IMR-90 (cell line): ENCODE results near the gene INCA1. TPM values are rescaled to one million over a fixed set of nuclear protein-coding genes. Genes with fewer than 3 reads are reported as not detected.
A peak's percentile ranks its signal among the peaks of the same experiment; 100 is the strongest.

Experiments
- ATAC-seq: fragments of 200-7000 bp; cut with Tn5 transposase; 2 replicates; pipeline ENCODE4 v1.9.1; 2020; ENCODE audit warnings: low read depth, mild to moderate bottlenecking, moderate library complexity
- BruUV-seq: library from RNA; stranded (reverse); fragments of 400-500 nt; replicated peaks from 2 replicates; lab custom pipeline; 2021; lab: Mats Ljungman, UMichigan
- CTCF ChIA-PET: fragments of 300-600 bp; formaldehyde crosslinking; extraction: SDS; loops from one replicate; lab custom pipeline; 2021; ENCODE audit warnings: antibody characterized with exemption; lab: Yijun Ruan, JAX
- POLR2A ChIA-PET: fragments of 300-600 bp; sonication (Branson Sonifier 250); formaldehyde crosslinking; loops from one replicate; lab custom pipeline; 2022; ENCODE audit warnings: antibody characterized with exemption; ENCODE audit not compliant: unreplicated experiment; lab: Charles Lee
- DNase-seq: peaks from one replicate; pipeline ENCODE4 v3.0.0; 2013
- H2AFZ ChIP-seq: replicated peaks from 2 replicates; pipeline ENCODE3; 2013; ENCODE audit warnings: low read length, mild to moderate bottlenecking; ENCODE audit not compliant: poor library complexity
- H2AK5ac ChIP-seq: 2 replicates; pipeline ENCODE4 v1.6.1; 2013; ENCODE audit warnings: low read depth, low read length, inconsistent platforms
- H2AK9ac ChIP-seq: replicated peaks from 2 replicates; pipeline ENCODE3; 2013; ENCODE audit warnings: mild to moderate bottlenecking, low read depth, low read length, moderate library complexity; ENCODE audit not compliant: poor library complexity
- H2BK120ac ChIP-seq: 2 replicates; pipeline ENCODE4 v1.6.1; 2013; ENCODE audit warnings: low read depth, low read length, inconsistent platforms
- H2BK15ac ChIP-seq: 3 replicates; pipeline ENCODE4 v1.6.1; 2013; ENCODE audit warnings: low read depth, low read length, inconsistent platforms
- H2BK20ac ChIP-seq: 2 replicates; pipeline ENCODE4 v1.6.1; 2013; ENCODE audit warnings: low read depth, mild to moderate bottlenecking, inconsistent platforms, low read length, moderate library complexity
- H2BK5ac ChIP-seq: 2 replicates; pipeline ENCODE4 v1.6.1; 2013; ENCODE audit warnings: mild to moderate bottlenecking, low read depth, low read length, inconsistent platforms; ENCODE audit not compliant: poor library complexity, severe bottlenecking
- H3K14ac ChIP-seq: replicated peaks from 2 replicates; pipeline ENCODE4 v1.6.1; 2013; ENCODE audit warnings: low read depth, low read length, inconsistent platforms
- H3K18ac ChIP-seq: 2 replicates; pipeline ENCODE4 v1.6.1; 2013; ENCODE audit warnings: low read depth, low read length, control low read depth
- H3K23ac ChIP-seq: 2 replicates; pipeline ENCODE4 v1.6.1; 2013; ENCODE audit warnings: low read depth, low read length, inconsistent platforms
- H3K27ac ChIP-seq: 2 replicates; pipeline ENCODE4 v1.5.1; 2013; ENCODE audit warnings: mild to moderate bottlenecking, control low read depth, low read length; ENCODE audit not compliant: insufficient read depth
- H3K27me3 ChIP-seq: 2 replicates; pipeline ENCODE4 v1.6.1; 2013; ENCODE audit warnings: low read length; ENCODE audit not compliant: control insufficient read depth, insufficient read depth
- H3K36me3 ChIP-seq: 2 replicates; pipeline ENCODE4 v1.6.1; 2013; ENCODE audit warnings: low read length, mixed read lengths; ENCODE audit not compliant: control insufficient read depth, insufficient read depth
- H3K4ac ChIP-seq: 2 replicates; pipeline ENCODE4 v1.6.1; 2013; ENCODE audit warnings: low read depth, low read length, inconsistent platforms
- H3K4me1 ChIP-seq: 2 replicates; pipeline ENCODE4 v1.6.1; 2013; ENCODE audit warnings: low read length, mixed read lengths; ENCODE audit not compliant: control insufficient read depth, insufficient read depth
- H3K4me2 ChIP-seq: 2 replicates; pipeline ENCODE4 v1.6.1; 2013; ENCODE audit warnings: low read depth, mild to moderate bottlenecking, control low read depth, low read length, moderate library complexity
- H3K4me3 ChIP-seq: 2 replicates; pipeline ENCODE4 v1.5.1; 2013; ENCODE audit warnings: low read depth, mild to moderate bottlenecking, control low read depth, low read length, moderate library complexity; ENCODE audit not compliant: insufficient read depth
- H3K56ac ChIP-seq: 2 replicates; pipeline ENCODE4 v1.6.1; 2013; ENCODE audit warnings: low read length, inconsistent platforms; ENCODE audit not compliant: insufficient read depth; ENCODE audit errors: extremely low read depth
- H3K79me1 ChIP-seq, 2 experiments: 2 replicates each; pipeline ENCODE4 v1.6.1; 2013; ENCODE audit warnings: low read length in 2 of 2, inconsistent platforms in 1 of 2, low read depth in 1 of 2
- H3K9ac ChIP-seq: 2 replicates; pipeline ENCODE4 v1.6.1; 2013; ENCODE audit warnings: low read depth, low read length, control low read depth
- H3K9me1 ChIP-seq: 2 replicates; pipeline ENCODE4 v1.6.1; 2013; ENCODE audit warnings: low read length, inconsistent platforms; ENCODE audit not compliant: insufficient read depth
- H3K9me3 ChIP-seq: 2 replicates; pipeline ENCODE4 v1.6.1; 2013; ENCODE audit warnings: low read length; ENCODE audit not compliant: control insufficient read depth, insufficient read depth
- H4K20me1 ChIP-seq: 2 replicates; pipeline ENCODE4 v1.6.1; 2013; ENCODE audit warnings: low read length, inconsistent platforms; ENCODE audit not compliant: insufficient read depth
- H4K5ac ChIP-seq: 2 replicates; pipeline ENCODE4 v1.6.1; 2013; ENCODE audit warnings: mild to moderate bottlenecking, low read depth, low read length, control low read depth
- H4K8ac ChIP-seq, 2 experiments: 2 replicates each; pipeline ENCODE4 v1.6.1; 2013; ENCODE audit warnings: low read depth in 2 of 2, low read length in 2 of 2, control low read depth in 1 of 2, inconsistent platforms in 1 of 2
- H4K91ac ChIP-seq: 2 replicates; pipeline ENCODE4 v1.6.1; 2013; ENCODE audit warnings: low read depth, low read length, inconsistent platforms; ENCODE audit not compliant: insufficient read depth
- BHLHE40 ChIP-seq: fragments of 150-350 bp; IDR thresholded peaks from 2 replicates; pipeline ENCODE4 v1.6.1; 2016; ENCODE audit warnings: mild to moderate bottlenecking, low read depth, low read length
- CTCF ChIP-seq: conservative IDR thresholded peaks from 2 replicates; pipeline ENCODE4 v1.5.1; 2012; ENCODE audit warnings: mild to moderate bottlenecking, low read depth, low read length, improper control_type of control experiment
- ELK1 ChIP-seq: fragments of 150-350 bp; IDR thresholded peaks from 2 replicates; pipeline ENCODE4 v1.6.1; 2016; ENCODE audit warnings: low read depth, mild to moderate bottlenecking, low read length, moderate library complexity, borderline replicate concordance
- RCOR1 ChIP-seq: IDR thresholded peaks from 2 replicates; pipeline ENCODE4 v1.6.1; 2012; ENCODE audit warnings: mild to moderate bottlenecking, low read length, improper control_type of control experiment; ENCODE audit not compliant: insufficient replicate concordance
- USF2 ChIP-seq: fragments of 150-350 bp; IDR thresholded peaks from 2 replicates; pipeline ENCODE4 v1.6.1; 2017; ENCODE audit warnings: mild to moderate bottlenecking, antibody characterized with exemption, low read length, low read depth
- WGBS, 2 experiments: methylation state at CpG; one replicate each; pipeline versions ENCODE4 v1.1.5 to v1.1.7; 2013; ENCODE audit warnings: missing lambda C conversion rate in 2 of 2; ENCODE audit not compliant: insufficient read length in 1 of 2; ENCODE audit errors: extremely low coverage in 2 of 2; 5-methylcytosine and 5-hydroxymethylcytosine counted together
- dilution Hi-C: fragments of 300-500 bp; cut with HindIII; formaldehyde crosslinking; loops from one replicate; pipeline ENCODE4 v1.14.3; 2018; ENCODE audit warnings: low sequenced_read_pairs; ENCODE audit not compliant: unreplicated experiment
- in situ Hi-C: fragments of 300-500 bp; cut with MboI; formaldehyde crosslinking; loops from 3 replicates; pipeline ENCODE4 v1.14.3; 2019; ENCODE audit warnings: low sequenced_read_pairs, inconsistent platforms, mixed read lengths
- intact Hi-C: fragments of 100-400 bp; cut with micrococcal nuclease; formaldehyde crosslinking; loops from 2 replicates; pipeline ENCODE4 v1.10.0; 2022
- polyA plus RNA-seq, 3 experiments: library from polyadenylated mRNA; depleted of rRNA; stranded (reverse); fragments of >200 nt; gene quantifications; 2 replicates each; pipeline ENCODE4 v1.2.3, GENCODE V29; 2012; ENCODE audit warnings: low replicate concordance in 1 of 3
- total RNA-seq: library from RNA; depleted of rRNA; stranded (reverse); fragments of >200 nt; gene quantifications from 2 replicates; pipeline ENCODE4 v1.2.3, GENCODE V29; 2012

INCA1 gene
- total and polyA plus RNA-seq, 2 of the 4 experiments (the other 2 are of a cell fraction): 0.18 to 0.51 TPM

- H4K91ac ChIP-seq: no peak overlapping the region
- H2AK5ac ChIP-seq: no peak overlapping the region
- H2BK5ac ChIP-seq: no peak overlapping the region
- peaks cover 23% of the 10 kb centered on the region for H3K36me3 ChIP-seq
- H3K27me3 ChIP-seq: no peaks in the 10 kb centered on the region
- no peak overlapping the region for H2BK20ac ChIP-seq
- H2AFZ ChIP-seq: no peak overlapping the region
- 100% methylated on average over 1 of the region's 9 CpGs; no CpG with 5 or more reads in 1 of the 2 experiments for WGBS, 2 experiments
- no TSS peak for BruUV-seq
- intact Hi-C loops (no loop called here), in situ Hi-C loops (no loop called here), dilution Hi-C loops (no loop called here)
- no peak; the same call in 1 of the 2 replicates for ATAC-seq
- H3K27ac ChIP-seq: no peak overlapping the region
- H3K4me3 ChIP-seq: no peak overlapping the region
- H3K4me1 ChIP-seq: no peaks in the 10 kb centered on the region
- peaks cover 6% of the 10 kb centered on the region; the same call in 1 of the 2 replicates for H3K9me1 ChIP-seq
- no peak for DNase-seq
- no peak overlapping the region for H3K56ac ChIP-seq
- no peak overlapping the region for H3K4me2 ChIP-seq
- no peak overlapping the region for H3K9ac ChIP-seq
- H2BK120ac ChIP-seq: no peak overlapping the region
- no peak overlapping the region for H3K18ac ChIP-seq
- H2BK15ac ChIP-seq: no peak overlapping the region
- no peak overlapping the region for H3K14ac ChIP-seq
- no peaks in the 10 kb centered on the region for H4K20me1 ChIP-seq
- no peak overlapping the region for H4K8ac ChIP-seq
- peak overlapping the region; percentile 45 for H2AK9ac ChIP-seq
- TF ChIP-seq CTCF (no peak), USF2 (no peak), RCOR1 (no peak), ELK1 (no peak), BHLHE40 (no peak)
- H3K23ac ChIP-seq: no peak overlapping the region
- no peak overlapping the region for H4K5ac ChIP-seq
- peaks cover 7 to 26% of the 10 kb centered on the region in 2 experiments for H3K79me1 ChIP-seq
- no peaks in the 10 kb centered on the region for H3K9me3 ChIP-seq
- H3K4ac ChIP-seq: no peak overlapping the region
- ChIA-PET CTCF (interaction anchor here (0.5 kb wide), 1 partner anchor 75 kb away, joined by 3 read pairs; no protein-coding TSS in a partner anchor), POLR2A (no interaction called here)
These were observed 36.9 kb downstream of the INCA1 start for GRCh38 chr17:4960279-4960922.
